HG02571 (cell line): ENCODE measurements around the gene VGLL3.
"Not testable (repeated sequence)": the region's sequence is repeated elsewhere in the genome, so short reads cannot be mapped to it uniquely, and the experiment has no call there.

Experiments used
- ATAC-seq: cut with Tn5 transposase; IDR thresholded peaks from one replicate; pipeline ENCODE4 v1.9.1; 2021; ENCODE audit warnings: mild to moderate bottlenecking, moderate library complexity; ENCODE audit not compliant: unreplicated experiment

The VGLL3 gene, protein sequence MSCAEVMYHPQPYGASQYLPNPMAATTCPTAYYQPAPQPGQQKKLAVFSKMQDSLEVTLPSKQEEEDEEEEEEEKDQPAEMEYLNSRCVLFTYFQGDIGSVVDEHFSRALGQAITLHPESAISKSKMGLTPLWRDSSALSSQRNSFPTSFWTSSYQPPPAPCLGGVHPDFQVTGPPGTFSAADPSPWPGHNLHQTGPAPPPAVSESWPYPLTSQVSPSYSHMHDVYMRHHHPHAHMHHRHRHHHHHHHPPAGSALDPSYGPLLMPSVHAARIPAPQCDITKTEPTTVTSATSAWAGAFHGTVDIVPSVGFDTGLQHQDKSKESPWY

DNA sequence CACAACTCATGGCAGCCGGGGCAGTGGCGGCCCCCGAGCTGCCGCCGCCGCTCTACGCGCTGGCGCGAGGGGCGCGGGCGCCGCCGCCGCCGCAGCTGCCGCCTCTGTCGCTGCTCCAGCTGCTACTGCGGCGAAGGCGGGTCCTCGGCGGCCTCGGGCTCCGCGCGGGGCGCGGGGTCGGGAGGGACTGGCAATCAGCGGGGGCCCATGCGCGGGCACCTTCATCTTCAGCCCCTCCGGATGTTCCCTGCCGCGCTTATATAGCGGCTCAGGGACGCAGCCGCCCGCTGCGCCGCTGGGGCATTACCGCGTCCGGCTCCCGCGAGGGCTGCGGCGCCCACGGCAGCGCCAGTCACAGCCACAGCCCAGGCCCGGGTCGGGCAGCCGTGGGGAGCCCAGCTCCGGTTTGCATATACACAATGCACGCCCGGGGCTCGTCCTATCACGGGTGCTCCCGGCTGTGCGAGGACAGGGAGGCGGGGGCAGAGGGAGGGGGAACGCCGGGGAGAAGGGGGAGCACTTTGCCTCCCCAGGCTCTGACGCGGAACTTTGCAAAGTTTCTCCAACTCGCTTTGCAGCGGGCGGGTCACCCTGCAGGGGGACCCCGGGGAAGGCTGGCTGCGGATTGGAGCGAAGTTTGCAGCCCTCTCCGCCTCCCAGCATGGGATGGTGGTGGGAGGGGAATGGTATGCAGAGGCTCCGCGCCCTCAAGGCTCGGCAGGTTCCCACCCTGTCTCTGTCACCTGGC, at the start of gene VGLL3:
Gene VGLL3 (minus strand): TSS at position 416 of the 748 bp plus-strand sequence. CDS start 406 bp downstream, at position 10.
- no peak for ATAC-seq

- ATAC-seq: no peak
Observed at GRCh38 chr3:87037652-87038051, 46.7 kb upstream of the VGLL3 start.

GRCh38 chr3:87036671-87037070, 45.7 kb upstream of the VGLL3 start:
- ATAC-seq: no peak

DNA sequence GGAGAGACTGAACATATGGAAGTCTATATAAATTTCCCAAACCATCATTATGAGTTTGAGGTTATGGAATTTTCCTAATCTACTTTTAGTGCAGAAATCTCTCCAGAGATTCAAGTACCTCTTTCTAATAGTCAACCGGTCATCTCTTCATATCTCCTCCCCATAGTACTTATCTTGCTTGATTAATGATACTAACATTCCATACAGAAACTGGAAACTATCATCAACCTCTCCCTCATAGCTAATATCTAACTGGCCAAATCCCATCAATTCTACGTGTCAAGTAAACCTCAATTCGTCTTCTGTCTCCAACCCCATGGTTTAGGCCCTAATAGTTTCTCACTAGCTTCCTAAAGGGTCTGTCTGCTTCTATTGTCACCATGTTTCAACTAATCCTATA, 44.4 kb upstream of the VGLL3 start:
- ATAC-seq: no peak

GRCh38 chr3:87033205-87033604, 42.3 kb upstream of the VGLL3 start:
- ATAC-seq: no peak

DNA sequence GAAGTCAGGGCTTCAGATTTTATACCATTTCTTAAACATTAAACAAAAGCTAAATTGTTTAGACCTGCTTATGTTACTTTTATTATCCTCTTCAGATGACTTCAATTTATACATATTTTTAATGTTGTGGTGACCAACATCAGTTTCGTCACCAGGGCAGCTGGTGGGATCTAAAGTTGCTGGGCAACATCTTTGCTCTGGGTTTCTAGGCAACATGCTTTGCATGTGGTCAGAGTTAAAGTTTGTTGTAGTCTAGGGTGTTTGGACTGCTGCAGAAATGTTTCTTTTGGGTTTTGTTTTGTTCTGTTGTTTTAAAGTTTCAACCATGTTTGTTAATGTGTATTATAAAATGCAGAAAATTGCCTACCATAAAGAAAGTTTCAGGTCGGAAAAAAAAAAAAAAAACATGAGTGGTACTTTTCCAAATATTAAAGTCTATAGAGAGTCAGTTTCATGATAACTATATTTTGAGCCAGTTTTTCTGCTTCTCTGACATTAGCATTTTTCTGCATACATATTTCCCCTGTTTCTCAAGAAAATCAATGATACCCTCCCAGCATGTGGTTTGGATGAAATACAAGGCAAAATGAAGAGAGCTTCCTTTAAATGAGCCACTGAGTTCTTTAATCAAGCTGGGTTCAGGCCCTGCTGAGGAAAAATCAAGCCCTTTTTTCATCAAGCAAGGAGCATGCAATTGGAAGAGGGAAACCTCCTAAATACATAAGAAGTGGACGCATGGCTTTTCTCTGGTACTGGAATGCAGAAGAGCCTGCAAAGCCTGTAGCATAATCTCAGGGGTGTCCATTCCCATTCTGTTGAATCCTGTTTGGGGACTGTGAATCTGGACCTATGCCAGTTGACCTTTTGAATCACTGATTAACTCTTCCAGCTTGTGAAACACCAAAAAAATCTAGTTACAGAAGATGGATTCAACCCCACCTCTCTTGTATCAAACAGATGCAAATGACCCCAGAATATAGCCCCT, 35.0 kb upstream of the VGLL3 start:
- ATAC-seq: no peak

DNA sequence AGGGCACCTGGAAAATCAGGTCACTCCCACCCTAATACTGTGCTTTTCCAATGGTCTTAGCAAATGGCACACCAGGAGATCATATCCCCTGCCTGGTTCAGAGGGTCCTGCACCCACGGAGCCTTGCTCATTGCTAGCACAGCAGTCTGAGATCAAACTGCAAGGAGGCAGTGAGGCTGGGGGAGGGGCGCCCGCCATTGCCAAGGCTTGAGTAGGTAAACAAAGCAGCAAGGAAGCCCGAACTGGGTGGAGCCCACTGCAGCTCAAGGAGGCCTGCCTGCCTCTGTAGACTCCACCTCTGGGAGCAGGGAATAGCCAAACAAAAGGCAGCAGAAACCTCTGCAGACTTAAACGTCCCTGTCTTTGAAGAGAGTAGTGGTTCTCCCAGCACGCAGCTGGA, 26.4 kb upstream of the VGLL3 start:
- not testable (repeated sequence) for ATAC-seq

GRCh38 chr3:87009271-87009670, 18.3 kb upstream of the VGLL3 start:
- no peak for ATAC-seq

- no peak for ATAC-seq
Observed at GRCh38 chr3:87006844-87007439, 16.0 kb upstream of the VGLL3 start.

GRCh38 chr3:87004883-87005282, 13.9 kb upstream of the VGLL3 start:
- no peak for ATAC-seq

DNA sequence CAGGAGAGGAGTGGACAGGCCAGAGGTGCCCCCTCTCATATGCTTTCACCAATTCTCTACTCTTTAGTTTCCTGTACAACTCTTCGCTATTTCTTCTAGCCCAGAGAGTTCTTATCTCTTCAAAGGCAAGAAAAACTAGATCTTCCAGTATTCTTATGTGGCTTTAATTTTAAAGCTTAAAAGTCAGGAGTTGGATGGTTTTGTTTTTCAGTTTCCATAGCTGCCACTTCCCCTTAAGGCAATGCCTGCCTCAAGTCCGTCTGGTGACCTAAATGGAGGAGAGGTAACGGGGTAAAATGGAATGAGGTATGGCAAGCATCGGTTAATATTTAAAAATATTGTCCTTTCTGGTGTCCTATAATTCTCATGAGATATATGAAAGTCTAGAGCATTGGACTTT, 11.4 kb upstream of the VGLL3 start:
- no peak for ATAC-seq

GRCh38 chr3:87001473-87002098, 10.6 kb upstream of the VGLL3 start:
- no peak for ATAC-seq

- ATAC-seq: no peak
Observed at GRCh38 chr3:87000940-87001339, 10.0 kb upstream of the VGLL3 start.

DNA sequence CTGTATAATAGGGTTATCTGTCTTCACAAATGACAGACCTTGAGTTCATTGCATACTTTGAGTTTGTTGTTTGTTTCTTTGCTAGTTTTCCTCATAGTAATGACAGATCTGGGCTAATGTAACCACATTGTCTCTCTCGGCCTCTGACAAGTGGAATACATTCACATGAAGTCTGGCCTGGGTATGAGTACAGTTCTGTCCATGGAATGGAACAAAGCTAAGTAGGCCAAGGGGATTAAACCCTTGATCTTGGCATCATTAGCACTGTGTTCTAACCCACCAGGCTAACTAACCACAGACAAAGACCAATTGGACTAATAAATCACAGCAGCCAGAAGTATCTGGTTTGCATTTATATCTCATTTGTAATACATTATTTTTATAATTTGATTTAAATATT, 7.6 kb upstream of the VGLL3 start:
- no peak for ATAC-seq

GRCh38 chr3:86996261-86996955, 5.5 kb upstream of the VGLL3 start:
- ATAC-seq: no peak

- ATAC-seq: no peak
Observed at GRCh38 chr3:86995537-86995936, 4.6 kb upstream of the VGLL3 start.

GRCh38 chr3:86993704-86994103, 2.8 kb upstream of the VGLL3 start:
- no peak for ATAC-seq

DNA sequence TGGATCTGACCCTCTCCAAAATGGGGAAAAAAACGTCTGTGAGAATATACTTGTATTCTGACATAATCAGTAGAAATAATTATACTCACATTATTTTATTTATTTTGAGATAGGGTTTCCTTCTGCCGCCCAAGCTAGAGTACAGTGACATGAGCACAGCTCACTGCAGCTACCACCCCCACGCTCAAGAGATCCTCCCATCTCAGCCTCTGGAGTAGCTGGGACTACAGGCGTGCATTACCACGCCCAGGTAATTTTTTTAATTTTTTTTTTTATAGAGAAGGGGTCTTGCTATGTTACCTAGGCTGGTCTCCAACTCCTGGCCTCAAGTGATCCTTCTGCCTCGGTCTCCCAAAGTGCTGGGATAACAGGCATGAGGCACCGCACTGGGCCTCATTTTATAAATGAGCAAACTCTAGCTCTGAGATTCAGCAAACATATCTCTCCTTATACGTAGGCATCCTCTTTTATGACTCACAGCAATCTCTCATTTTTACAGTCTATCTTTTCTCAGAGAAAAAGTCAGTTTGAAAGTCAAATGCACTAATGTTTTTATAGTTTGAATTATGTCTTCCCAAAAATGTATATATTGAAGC, 989 bp upstream of the VGLL3 start:
- ATAC-seq: no peak

GRCh38 chr3:86991482-86991815, 500 bp upstream of the VGLL3 start:
- no peak for ATAC-seq
